ENCODE measurements around the gene DENND4C. TPM values are rescaled to one million over a fixed set of nuclear protein-coding genes. Genes with fewer than 3 reads are reported as not detected.
"Not testable (repeated sequence)": the region's sequence is repeated elsewhere in the genome, so short reads cannot be mapped to it uniquely, and the experiment has no call there.

The DENND4C gene
- total RNA-seq, 3 donors from 2014 or later (not counting 1 experiment from before 2014, with no cell fraction given) = 82.6 to 115 (median 100) TPM

- Histone ChIP-seq H3K9me3 (ENCODE audit: control insufficient read depth, insufficient read depth, low read length) (no peaks in the 10 kb centered on the region), H3K27me3 (ENCODE audit: control insufficient read depth, insufficient read depth, low read length) (no peaks in the 10 kb centered on the region), H3K27ac (ENCODE audit: low read length) (no peak overlapping the region), H3K4me3 (ENCODE audit: low read length) (no peak overlapping the region), H3K4me1 (ENCODE audit: control insufficient read depth, insufficient read depth, low read length) (peaks cover 13% of the 10 kb centered on the region), H3K36me3 (ENCODE audit: control insufficient read depth, insufficient read depth, low read length) (no peaks in the 10 kb centered on the region)
- no peak for ATAC-seq
- intact Hi-C loops (cut with micrococcal nuclease) = no loop called here
- H3K27ac Mint-ChIP-seq = peak overlapping the region; percentile 10 to 68
- WGBS (ENCODE audit: insufficient coverage) = 97% methylated on average over 5 of the region's 7 CpGs
- H3K4me1 Mint-ChIP-seq = peaks cover 65 to 74% of the 10 kb centered on the region in 2 donors
- DNase-seq = no peak
- no peak for TF ChIP-seq CTCF (IDR thresholded peaks at IDR 0.05)
- no peaks in the 10 kb centered on the region for H3K9me3 Mint-ChIP-seq
- no peaks in the 10 kb centered on the region for H3K27me3 Mint-ChIP-seq (ENCODE audit: low read depth in 2 of 2)
- no peak overlapping the region for H3K4me3 Mint-ChIP-seq
- no peaks in the 10 kb centered on the region for H3K36me3 Mint-ChIP-seq
Observed at GRCh38 chr9:19252174-19252884, 21.8 kb downstream of the DENND4C start.

- Histone ChIP-seq H3K9me3 (ENCODE audit: control insufficient read depth, insufficient read depth, low read length) (no peaks in the 10 kb centered on the region), H3K27me3 (ENCODE audit: control insufficient read depth, insufficient read depth, low read length) (no peaks in the 10 kb centered on the region), H3K4me3 (ENCODE audit: low read length) (no peak overlapping the region), H3K4me1 (ENCODE audit: control insufficient read depth, insufficient read depth, low read length) (peaks cover 10% of the 10 kb centered on the region), H3K36me3 (ENCODE audit: control insufficient read depth, insufficient read depth, low read length) (no peaks in the 10 kb centered on the region), H3K27ac (ENCODE audit: low read length) (no peak overlapping the region)
- DNase-seq (no peak), ATAC-seq (no peak)
- no peaks in the 10 kb centered on the region for H3K36me3 Mint-ChIP-seq
- TF ChIP-seq CTCF (IDR thresholded peaks at IDR 0.05) = no peak
- peaks cover 62 to 75% of the 10 kb centered on the region in 2 donors for H3K4me1 Mint-ChIP-seq
- intact Hi-C loops (cut with micrococcal nuclease) = no loop called here
- 93% methylated on average over 3 of the region's 4 CpGs for WGBS (ENCODE audit: insufficient coverage)
- no peak overlapping the region for H3K4me3 Mint-ChIP-seq
- H3K27ac Mint-ChIP-seq = peak overlapping the region in 1 of 2 donors; percentile 4
- no peaks in the 10 kb centered on the region for H3K9me3 Mint-ChIP-seq
- H3K27me3 Mint-ChIP-seq (ENCODE audit: low read depth in 2 of 2) = no peaks in the 10 kb centered on the region
Observed at GRCh38 chr9:19252885-19253219, 22.4 kb downstream of the DENND4C start.

- H3K4me1 Mint-ChIP-seq = peaks cover 59 to 71% of the 10 kb centered on the region in 2 donors
- no peak for TF ChIP-seq CTCF (IDR thresholded peaks at IDR 0.05)
- no peaks in the 10 kb centered on the region for H3K36me3 Mint-ChIP-seq
- no peaks in the 10 kb centered on the region for H3K27me3 Mint-ChIP-seq (ENCODE audit: low read depth in 2 of 2)
- DNase-seq (no peak), ATAC-seq (no peak)
- intact Hi-C loops (cut with micrococcal nuclease) = no loop called here
- no peaks in the 10 kb centered on the region for H3K9me3 Mint-ChIP-seq
- Histone ChIP-seq H3K27ac (ENCODE audit: low read length) (no peak overlapping the region), H3K36me3 (ENCODE audit: control insufficient read depth, insufficient read depth, low read length) (no peaks in the 10 kb centered on the region), H3K4me1 (ENCODE audit: control insufficient read depth, insufficient read depth, low read length) (peaks cover 10% of the 10 kb centered on the region), H3K9me3 (ENCODE audit: control insufficient read depth, insufficient read depth, low read length) (no peaks in the 10 kb centered on the region), H3K27me3 (ENCODE audit: control insufficient read depth, insufficient read depth, low read length) (no peaks in the 10 kb centered on the region), H3K4me3 (ENCODE audit: low read length) (no peak overlapping the region)
- peak overlapping the region in 1 of 2 donors; percentile 35 for H3K27ac Mint-ChIP-seq
- H3K4me3 Mint-ChIP-seq = no peak overlapping the region
- WGBS (ENCODE audit: insufficient coverage) = 100% methylated on average over 2 of the region's 2 CpGs
Observed at GRCh38 chr9:19255112-19255511, 24.6 kb downstream of the DENND4C start.

GRCh38 chr9:19255821-19256220 lies 25.3 kb downstream of the DENND4C start:
- intact Hi-C loops (cut with micrococcal nuclease) = no loop called here
- Mint-ChIP-seq H3K9me3 (no peaks in the 10 kb centered on the region), H3K27ac (no peak overlapping the region), H3K27me3 (ENCODE audit: low read depth in 2 of 2) (no peaks in the 10 kb centered on the region), H3K4me1 (peaks cover 58 to 71% of the 10 kb centered on the region in 2 donors), H3K4me3 (no peak overlapping the region), H3K36me3 (no peaks in the 10 kb centered on the region)
- H3K4me1 ChIP-seq (ENCODE audit: control insufficient read depth, insufficient read depth, low read length) = peaks cover 5% of the 10 kb centered on the region
- H3K27ac ChIP-seq (ENCODE audit: low read length) = no peak overlapping the region
- ATAC-seq = no peak
- no peaks in the 10 kb centered on the region for H3K27me3 ChIP-seq (ENCODE audit: control insufficient read depth, insufficient read depth, low read length)
- no peaks in the 10 kb centered on the region for H3K9me3 ChIP-seq (ENCODE audit: control insufficient read depth, insufficient read depth, low read length)
- H3K4me3 ChIP-seq (ENCODE audit: low read length) = no peak overlapping the region
- no peak for DNase-seq
- TF ChIP-seq CTCF (IDR thresholded peaks at IDR 0.05) = no peak
- no peaks in the 10 kb centered on the region for H3K36me3 ChIP-seq (ENCODE audit: control insufficient read depth, insufficient read depth, low read length)

GRCh38 chr9:19259665-19260255 lies 29.3 kb downstream of the DENND4C start:
- H3K4me1 ChIP-seq (ENCODE audit: control insufficient read depth, insufficient read depth, low read length); intact Hi-C loops (cut with micrococcal nuclease); H3K36me3 ChIP-seq (ENCODE audit: control insufficient read depth, insufficient read depth, low read length); H3K9me3 ChIP-seq (ENCODE audit: control insufficient read depth, insufficient read depth, low read length); DNase-seq; H3K27ac ChIP-seq (ENCODE audit: low read length); ATAC-seq; H3K27me3 ChIP-seq (ENCODE audit: control insufficient read depth, insufficient read depth, low read length); H3K36me3 Mint-ChIP-seq; H3K9me3 Mint-ChIP-seq; H3K4me3 Mint-ChIP-seq; H3K27me3 Mint-ChIP-seq (ENCODE audit: low read depth in 2 of 2); H3K4me3 ChIP-seq (ENCODE audit: low read length): not testable (repeated sequence)
- 94% methylated on average over 8 of the region's 8 CpGs for whole genome bisulfite sequencing (ENCODE audit: insufficient coverage)
- Mint-ChIP-seq H3K4me1 (peaks cover 50 to 68% of the 10 kb centered on the region in 2 donors), H3K27ac (peak overlapping the region; percentile 44 to 65)
